Ishikawa (cell line): Measurements from ENCODE around the gene EXOSC6.
A peak's percentile ranks its signal among the peaks of the same experiment; 100 is the strongest.

Experiments
- CEBPB ChIP-seq: IDR thresholded peaks from 2 replicates; pipeline ENCODE4 v1.6.1; 2012
- CREB1 ChIP-seq: IDR thresholded peaks from 2 replicates; pipeline ENCODE4 v1.6.1; 2012; ENCODE audit warnings: low read depth
- EGR1 ChIP-seq: IDR thresholded peaks from 2 replicates; pipeline ENCODE4 v1.6.1; 2012
- EP300 ChIP-seq: IDR thresholded peaks from 2 replicates; pipeline ENCODE4 v1.6.1; 2012; ENCODE audit warnings: borderline replicate concordance
- FOXM1 ChIP-seq: IDR thresholded peaks from 2 replicates; pipeline ENCODE4 v1.6.1; 2012; ENCODE audit warnings: low read depth, borderline replicate concordance
- NFIC ChIP-seq: IDR thresholded peaks from 2 replicates; pipeline ENCODE4 v1.6.1; 2012
- RAD21 ChIP-seq: IDR thresholded peaks from 2 replicates; pipeline ENCODE4 v1.6.1; 2012; ENCODE audit warnings: low read depth
- TAF1 ChIP-seq: IDR thresholded peaks from 2 replicates; pipeline ENCODE4 v1.6.1; 2012; ENCODE audit warnings: low read depth, mild to moderate bottlenecking
- TCF12 ChIP-seq: IDR thresholded peaks from 2 replicates; pipeline ENCODE4 v1.6.1; 2012; ENCODE audit warnings: low read depth
- TEAD4 ChIP-seq: IDR thresholded peaks from 2 replicates; pipeline ENCODE4 v1.6.1; 2012
- YY1 ChIP-seq: IDR thresholded peaks from 2 replicates; pipeline ENCODE4 v1.6.1; 2012; ENCODE audit warnings: low read depth
- ZBTB7A ChIP-seq: IDR thresholded peaks from 2 replicates; pipeline ENCODE4 v1.6.1; 2012; ENCODE audit warnings: low read depth
- TF ChIP-seq, protein P1 (sequence below): IDR thresholded peaks from 2 replicates; pipeline ENCODE4 v1.6.1; 2012; ENCODE audit warnings: low read depth, mild to moderate bottlenecking
- TF ChIP-seq, protein P2 (sequence below): IDR thresholded peaks from 2 replicates; pipeline ENCODE4 v1.6.1; 2012
- TF ChIP-seq, protein P3 (sequence below): IDR thresholded peaks from 2 replicates; pipeline ENCODE4 v1.6.1; 2012

EXOSC6 gene

DNA sequence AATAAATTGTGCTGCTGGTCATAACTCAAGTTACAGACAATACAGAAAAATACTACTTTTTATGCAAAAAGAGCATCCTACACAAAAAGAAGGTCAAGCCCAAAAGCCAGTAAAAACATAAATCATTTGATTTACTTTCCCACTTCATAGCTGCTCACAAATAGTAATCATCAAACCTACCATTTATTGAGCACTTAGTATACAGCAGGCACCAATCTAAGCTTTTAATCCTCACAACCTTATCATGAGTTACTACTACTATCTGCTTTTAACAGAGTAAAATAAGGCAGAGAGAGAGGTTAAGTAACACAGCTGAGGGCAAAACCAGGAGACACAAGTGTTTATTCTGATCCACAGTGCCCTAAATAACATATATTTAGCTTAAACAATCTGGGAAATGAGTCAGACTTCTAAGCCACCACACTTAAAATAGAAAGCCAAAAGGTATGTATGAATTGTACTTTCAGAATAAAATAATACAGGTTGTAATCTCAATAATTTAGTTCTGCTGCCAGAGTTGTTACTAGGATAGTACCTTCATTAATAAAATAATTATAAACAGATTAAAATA lies 39.3 kb upstream of the EXOSC6 start:
- TF ChIP-seq FOXM1 (no peak), ZBTB7A (no peak), RAD21 (no peak), EGR1 (no peak), EP300 (no peak)
- TF ChIP-seq, protein P1, sequence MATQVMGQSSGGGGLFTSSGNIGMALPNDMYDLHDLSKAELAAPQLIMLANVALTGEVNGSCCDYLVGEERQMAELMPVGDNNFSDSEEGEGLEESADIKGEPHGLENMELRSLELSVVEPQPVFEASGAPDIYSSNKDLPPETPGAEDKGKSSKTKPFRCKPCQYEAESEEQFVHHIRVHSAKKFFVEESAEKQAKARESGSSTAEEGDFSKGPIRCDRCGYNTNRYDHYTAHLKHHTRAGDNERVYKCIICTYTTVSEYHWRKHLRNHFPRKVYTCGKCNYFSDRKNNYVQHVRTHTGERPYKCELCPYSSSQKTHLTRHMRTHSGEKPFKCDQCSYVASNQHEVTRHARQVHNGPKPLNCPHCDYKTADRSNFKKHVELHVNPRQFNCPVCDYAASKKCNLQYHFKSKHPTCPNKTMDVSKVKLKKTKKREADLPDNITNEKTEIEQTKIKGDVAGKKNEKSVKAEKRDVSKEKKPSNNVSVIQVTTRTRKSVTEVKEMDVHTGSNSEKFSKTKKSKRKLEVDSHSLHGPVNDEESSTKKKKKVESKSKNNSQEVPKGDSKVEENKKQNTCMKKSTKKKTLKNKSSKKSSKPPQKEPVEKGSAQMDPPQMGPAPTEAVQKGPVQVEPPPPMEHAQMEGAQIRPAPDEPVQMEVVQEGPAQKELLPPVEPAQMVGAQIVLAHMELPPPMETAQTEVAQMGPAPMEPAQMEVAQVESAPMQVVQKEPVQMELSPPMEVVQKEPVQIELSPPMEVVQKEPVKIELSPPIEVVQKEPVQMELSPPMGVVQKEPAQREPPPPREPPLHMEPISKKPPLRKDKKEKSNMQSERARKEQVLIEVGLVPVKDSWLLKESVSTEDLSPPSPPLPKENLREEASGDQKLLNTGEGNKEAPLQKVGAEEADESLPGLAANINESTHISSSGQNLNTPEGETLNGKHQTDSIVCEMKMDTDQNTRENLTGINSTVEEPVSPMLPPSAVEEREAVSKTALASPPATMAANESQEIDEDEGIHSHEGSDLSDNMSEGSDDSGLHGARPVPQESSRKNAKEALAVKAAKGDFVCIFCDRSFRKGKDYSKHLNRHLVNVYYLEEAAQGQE, result no peak

DNA sequence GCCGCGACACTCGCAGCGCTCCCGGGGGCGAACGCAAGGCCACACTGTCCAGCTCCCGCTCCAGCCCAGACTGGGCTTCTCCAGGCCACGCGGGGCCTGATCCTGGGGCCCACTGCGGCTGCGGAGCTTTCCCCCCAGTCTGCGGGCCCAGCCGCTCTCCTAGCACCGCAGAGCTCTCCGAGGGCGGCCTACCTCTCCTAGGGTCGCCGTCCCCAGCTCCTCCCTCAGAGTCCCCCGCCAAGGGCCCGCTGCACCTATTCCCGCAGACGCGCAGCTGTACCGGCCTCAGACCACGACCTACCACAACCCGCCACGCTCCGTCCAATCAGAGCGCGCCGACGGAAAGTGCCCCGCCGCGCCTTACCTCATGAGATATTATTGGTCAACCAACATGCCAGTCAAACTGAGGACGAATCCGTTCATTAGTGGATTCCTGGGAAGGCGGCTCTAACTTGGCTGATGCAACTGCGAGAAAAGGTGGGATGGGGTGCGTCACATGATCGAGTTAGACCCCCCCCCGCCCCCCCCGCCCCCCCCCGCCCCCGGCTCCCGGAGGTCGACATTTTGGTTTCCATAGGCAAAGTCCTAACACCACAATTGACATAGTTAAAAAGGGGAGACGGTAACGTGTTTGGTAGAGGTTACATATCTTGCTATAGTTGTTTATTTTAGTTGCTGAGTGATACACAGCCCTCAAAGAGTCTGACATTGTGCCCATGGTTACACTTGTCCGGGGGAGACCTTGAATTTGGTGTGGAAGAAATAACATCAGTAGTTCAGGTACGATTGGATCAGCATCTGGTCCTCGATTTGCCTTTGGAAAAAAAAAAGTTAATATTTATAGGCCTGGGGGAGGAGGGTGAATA lies 37.7 kb upstream of the EXOSC6 start, which contains the start of gene AARS1:
AARS1 (minus strand) TSS at position 278 of the 866 bp plus-strand sequence. CDS start 6,743 bp downstream, outside the sequence.
- TF ChIP-seq ZBTB7A (peak; percentile 56; the same call in 1 of the 2 replicates), RAD21 (no peak), TAF1 (peak; percentile 94), YY1 (no peak), NFIC (no peak), TEAD4 (no peak), EP300 (no peak), FOXM1 (no peak), EGR1 (no peak), CEBPB (peak; percentile 69; the same call in 1 of the 2 replicates), CREB1 (peak; percentile 52; the same call in 1 of the 2 replicates), TCF12 (0 out of 2 replicates have a peak, but pooled peaks have one; percentile 11)
- TF ChIP-seq, protein P2, sequence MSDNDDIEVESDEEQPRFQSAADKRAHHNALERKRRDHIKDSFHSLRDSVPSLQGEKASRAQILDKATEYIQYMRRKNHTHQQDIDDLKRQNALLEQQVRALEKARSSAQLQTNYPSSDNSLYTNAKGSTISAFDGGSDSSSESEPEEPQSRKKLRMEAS, result peak; percentile 73
- TF ChIP-seq, protein P3, sequence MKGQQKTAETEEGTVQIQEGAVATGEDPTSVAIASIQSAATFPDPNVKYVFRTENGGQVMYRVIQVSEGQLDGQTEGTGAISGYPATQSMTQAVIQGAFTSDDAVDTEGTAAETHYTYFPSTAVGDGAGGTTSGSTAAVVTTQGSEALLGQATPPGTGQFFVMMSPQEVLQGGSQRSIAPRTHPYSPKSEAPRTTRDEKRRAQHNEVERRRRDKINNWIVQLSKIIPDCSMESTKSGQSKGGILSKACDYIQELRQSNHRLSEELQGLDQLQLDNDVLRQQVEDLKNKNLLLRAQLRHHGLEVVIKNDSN, result peak; percentile 87
- TF ChIP-seq, protein P1, result no peak

DNA sequence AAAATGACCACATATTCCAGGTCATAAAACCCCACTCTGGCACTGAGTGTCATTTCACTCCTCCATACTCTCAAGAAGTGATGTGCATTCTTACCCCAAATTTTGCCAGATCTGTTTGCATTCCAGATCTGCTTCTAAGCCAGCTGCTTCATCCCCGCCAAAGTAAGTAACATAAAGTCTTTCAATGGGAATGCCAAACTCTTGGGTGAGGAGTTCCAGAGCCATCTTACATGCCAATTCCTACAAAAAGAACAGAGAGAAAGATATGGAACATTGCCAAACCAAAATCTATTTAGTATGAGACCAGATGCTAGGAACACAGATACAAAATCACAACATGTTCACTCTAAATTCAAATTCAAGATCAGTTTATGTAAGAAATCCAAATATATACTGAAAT lies 24.7 kb upstream of the EXOSC6 start:
- no peak for TF ChIP-seq EP300
- TF ChIP-seq YY1, result no peak
- no peak for TF ChIP-seq EGR1
- TF ChIP-seq RAD21, result no peak
- TF ChIP-seq TAF1, result no peak

DNA sequence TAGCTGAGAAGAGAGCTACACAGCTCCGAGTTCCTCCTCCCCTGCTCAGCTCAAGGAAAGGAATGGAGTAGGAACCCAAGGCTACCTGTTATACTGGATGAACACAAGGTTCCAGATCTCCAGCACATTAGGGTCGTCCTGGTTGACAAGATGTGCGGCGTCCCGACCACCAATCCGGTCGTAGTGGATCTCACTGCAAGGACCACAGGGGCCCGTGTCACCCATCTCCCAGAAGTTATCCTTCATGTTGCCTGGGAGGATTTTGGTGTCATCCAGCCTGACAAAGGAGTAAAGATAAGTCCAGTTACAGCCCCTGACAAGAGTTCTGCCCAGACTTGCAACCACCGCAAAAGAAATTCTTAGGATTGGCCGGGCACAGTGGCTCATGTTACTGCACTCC lies 20.0 kb upstream of the EXOSC6 start:
- no peak for TF ChIP-seq TEAD4
- no peak for TF ChIP-seq FOXM1
- TF ChIP-seq CEBPB, result no peak
- no peak for TF ChIP-seq EGR1

DNA sequence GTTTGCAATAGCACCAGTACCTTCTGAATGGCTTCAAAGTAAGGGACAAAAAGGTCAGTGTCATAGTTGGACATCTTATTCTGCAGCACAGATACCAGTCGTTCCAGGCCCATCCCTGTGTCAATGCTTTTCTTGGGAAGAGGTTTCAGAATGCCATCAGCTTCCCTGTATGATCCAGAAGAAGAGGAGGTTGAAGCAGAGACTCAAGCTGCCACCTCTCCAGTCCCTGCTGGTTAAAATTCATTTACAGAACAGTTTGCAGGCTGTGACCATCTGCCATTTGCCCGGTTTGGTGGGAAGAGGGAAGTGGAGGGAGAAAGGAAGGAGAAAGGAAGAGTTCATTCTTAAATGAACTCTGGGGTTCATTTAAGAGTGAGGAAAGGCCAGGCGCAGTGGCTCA lies 18.4 kb upstream of the EXOSC6 start:
- TF ChIP-seq YY1 (no peak), TAF1 (no peak), CEBPB (no peak), FOXM1 (no peak), TEAD4 (no peak), ZBTB7A (no peak), TCF12 (no peak), NFIC (no peak), EGR1 (no peak), RAD21 (no peak)
- TF ChIP-seq, protein P2, result no peak
- TF ChIP-seq, protein P3, result no peak
- TF ChIP-seq, protein P1, result no peak
